Measurements from ENCODE around the gene RAB7A. TPM values are rescaled to one million over a fixed set of nuclear protein-coding genes. Genes with fewer than 3 reads are reported as not detected.

RAB7A gene
- total and polyA plus RNA-seq, 2 of the 13 experiments (the other 11 are each of a cell fraction or from before 2014, with no cell fraction given): 26.5 to 182 TPM

DNA sequence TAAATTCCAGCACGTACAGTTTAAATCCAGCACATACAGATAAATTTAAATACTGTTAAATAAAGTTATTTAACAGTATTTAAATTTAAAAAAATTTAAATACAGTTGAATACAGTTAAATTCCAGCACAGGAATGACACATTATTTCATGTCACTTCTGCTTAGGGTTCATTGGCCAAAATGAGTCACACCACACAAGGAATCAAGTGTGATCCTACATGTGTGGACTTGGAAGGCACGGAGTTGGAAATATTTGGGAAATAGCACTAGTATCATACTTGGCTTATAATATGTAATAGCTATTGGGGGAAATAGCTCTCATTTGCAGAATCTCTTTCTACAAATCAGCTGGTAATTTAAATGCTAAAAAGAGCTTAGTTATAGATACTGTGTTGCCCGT is 10.6 kb downstream of the RAB7A start:
- no peak overlapping the region for H2AFZ ChIP-seq (ENCODE audit: low read length)
- no peak for ATAC-seq
- H3K9ac ChIP-seq (ENCODE audit: insufficient read depth, low read depth, low read length): no peak overlapping the region
- peaks cover 31% of the 10 kb centered on the region for H3K4me1 ChIP-seq (ENCODE audit: insufficient read depth, low read length)
- H3K4me3 ChIP-seq (replicated peaks in 1 of 3; ENCODE audit: insufficient read depth in 1 of 3, low read depth in 2 of 3, low read length in 3 of 3): no peak overlapping the region
- no peak overlapping the region for H3K4me2 ChIP-seq (ENCODE audit: low read depth, low read length)
- no TSS peak for BruUV-seq (replicated peaks)
- H3K9me3 ChIP-seq (ENCODE audit: low read length): no peaks in the 10 kb centered on the region
- ChIA-PET POLR2A (interaction anchor here (1.1 kb wide), 1 partner anchor 56 kb away, joined by 3 read pairs; no protein-coding TSS in a partner anchor), CTCF (ENCODE audit: low intra/inter-chr PET ratio, low total read pairs) (no interaction called here)
- peaks cover 0 to 2% of the 10 kb centered on the region in 2 experiments; a peak in 4 of 5 replicates for H3K36me3 ChIP-seq (replicated peaks in 1 of 2; ENCODE audit: control insufficient read depth in 1 of 2, insufficient read depth in 2 of 2, low read length in 2 of 2)
- H3K79me2 ChIP-seq (ENCODE audit: insufficient read depth, low read length): peaks cover 92% of the 10 kb centered on the region
- no peak for TF ChIP-seq JUN (CRISPR knock-in tag; IDR thresholded peaks at IDR 0.05)
- TF ChIP-seq KLF11 (CRISPR knock-in tag; IDR thresholded peaks at IDR 0.05): no peak
- H4K20me1 ChIP-seq (ENCODE audit: insufficient read depth, low read length): peaks cover 58% of the 10 kb centered on the region
- 100% methylated on average over 3 of the region's 3 CpGs for WGBS (ENCODE audit: low lambda C conversion rate)
- in situ Hi-C loops (cut with HindIII; ENCODE audit: extremely low pct_ligation_motif_present, low pct_unique_long_range_greater_than_20kb): no loop called here
- no peak for DNase-seq (ENCODE audit: low spot score)
- H3K27me3 ChIP-seq (ENCODE audit: control insufficient read depth in 1 of 2, insufficient read depth in 2 of 2, low read length in 2 of 2): no peaks in the 10 kb centered on the region
- FAIRE-seq: no peak
- H3K27ac ChIP-seq (ENCODE audit: extremely low read length, insufficient read depth, low read length): no peak overlapping the region
- intact Hi-C loops (cut with micrococcal nuclease; ENCODE audit: unreplicated experiment): no loop called here

GRCh38 chr3:128740621-128741020 is 14.6 kb downstream of the RAB7A start:
- Histone ChIP-seq H3K4me3 (replicated peaks in 1 of 3; ENCODE audit: insufficient read depth in 1 of 3, low read depth in 2 of 3, low read length in 3 of 3) (no peak overlapping the region), H3K4me1 (ENCODE audit: insufficient read depth, low read length) (peaks cover 7% of the 10 kb centered on the region), H3K79me2 (ENCODE audit: insufficient read depth, low read length) (peaks cover 82% of the 10 kb centered on the region), H3K9ac (ENCODE audit: insufficient read depth, low read depth, low read length) (no peak overlapping the region), H3K27me3 (ENCODE audit: control insufficient read depth in 1 of 2, insufficient read depth in 2 of 2, low read length in 2 of 2) (no peaks in the 10 kb centered on the region), H3K9me3 (ENCODE audit: low read length) (no peaks in the 10 kb centered on the region), H3K36me3 (replicated peaks in 1 of 2; ENCODE audit: control insufficient read depth in 1 of 2, insufficient read depth in 2 of 2, low read length in 2 of 2) (peaks cover 1 to 18% of the 10 kb centered on the region in 2 experiments; a peak in 3 of 5 replicates), H4K20me1 (ENCODE audit: insufficient read depth, low read length) (peaks cover 34% of the 10 kb centered on the region), H3K27ac (ENCODE audit: extremely low read length, insufficient read depth, low read length) (no peak overlapping the region), H3K4me2 (ENCODE audit: low read depth, low read length) (no peak overlapping the region), H2AFZ (ENCODE audit: low read length) (no peak overlapping the region)
- DNase-seq (ENCODE audit: low spot score): no peak
- no TSS peak for BruUV-seq (replicated peaks)
- CTCF ChIA-PET (ENCODE audit: low intra/inter-chr PET ratio, low total read pairs): no interaction called here
- intact Hi-C loops (cut with micrococcal nuclease; ENCODE audit: unreplicated experiment): no loop called here
- no peak for FAIRE-seq
- 96% methylated on average over 1 of the region's 1 CpG for WGBS (ENCODE audit: low lambda C conversion rate)
- POLR2A ChIA-PET: no interaction called here
- ATAC-seq: no peak
- TF ChIP-seq, protein P1, sequence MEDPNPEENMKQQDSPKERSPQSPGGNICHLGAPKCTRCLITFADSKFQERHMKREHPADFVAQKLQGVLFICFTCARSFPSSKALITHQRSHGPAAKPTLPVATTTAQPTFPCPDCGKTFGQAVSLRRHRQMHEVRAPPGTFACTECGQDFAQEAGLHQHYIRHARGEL (CRISPR knock-in tag; IDR thresholded peaks at IDR 0.05): no peak
- TF ChIP-seq FOXJ3 (CRISPR knock-in tag; IDR thresholded peaks at IDR 0.05; ENCODE audit: borderline replicate concordance): no peak
- no peak for TF ChIP-seq GATAD1 (CRISPR knock-in tag; IDR thresholded peaks at IDR 0.05)
- TF ChIP-seq TEAD2 (CRISPR knock-in tag; IDR thresholded peaks at IDR 0.05): no peak
- no peak for TF ChIP-seq DNMT3B (CRISPR knock-in tag; conservative IDR thresholded peaks at IDR 0.05)
- in situ Hi-C loops (cut with HindIII; ENCODE audit: extremely low pct_ligation_motif_present, low pct_unique_long_range_greater_than_20kb): no loop called here
